ENCODE measurements around the gene PRKCB. TPM values are rescaled to one million over a fixed set of nuclear protein-coding genes. Genes with fewer than 3 reads are reported as not detected.
"Not testable (repeated sequence)": the region's sequence is repeated elsewhere in the genome, so short reads cannot be mapped to it uniquely, and the experiment has no call there.

PRKCB gene
- total RNA-seq, 2 experiments from 2014 or later: 21.0 to 51.6 TPM

DNA sequence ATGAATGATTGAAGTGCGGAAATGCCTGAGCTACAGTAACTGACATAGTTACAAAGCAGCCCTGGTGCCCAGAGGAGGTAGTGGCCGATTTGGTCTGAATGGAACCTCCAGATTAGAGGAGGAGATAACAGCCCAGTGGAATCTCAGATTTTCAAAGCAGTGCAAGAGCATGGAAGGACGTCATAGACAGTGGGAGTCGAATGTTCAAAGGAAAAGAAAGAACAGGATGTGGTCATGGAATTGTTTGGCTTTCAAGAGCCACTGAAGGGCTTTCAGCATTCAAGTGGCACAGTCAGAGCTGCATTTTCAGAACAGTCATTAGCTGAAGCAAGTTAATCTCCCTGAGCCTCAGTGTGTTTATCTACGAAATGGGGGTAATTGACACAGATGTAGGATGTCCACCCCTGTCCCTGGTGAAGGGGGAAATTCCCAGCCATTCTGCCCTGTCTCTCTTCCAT, 315.7 kb downstream of the PRKCB start:
- POLR2A ChIA-PET: no interaction called here
- H3K4me1 ChIP-seq (ENCODE audit: insufficient read depth, low read length, poor library complexity, severe bottlenecking): no peaks in the 10 kb centered on the region
- H4K20me1 ChIP-seq (ENCODE audit: insufficient read depth, low read length): no peaks in the 10 kb centered on the region
- no peaks in the 10 kb centered on the region for H3K36me3 ChIP-seq (ENCODE audit: insufficient read depth, low read length)
- CTCF ChIA-PET (ENCODE audit: unreplicated experiment): no interaction called here
- intact Hi-C loops (cut with micrococcal nuclease; ENCODE audit: unreplicated experiment): no loop called here
- DNase-seq (ENCODE audit: low spot score): no peak
- no peaks in the 10 kb centered on the region for H3K9me3 ChIP-seq (ENCODE audit: low read length)
- no peak overlapping the region for H3K4me3 ChIP-seq (ENCODE audit: low read depth, low read length, poor library complexity, severe bottlenecking)
- no peak overlapping the region for H3K27ac ChIP-seq (ENCODE audit: low read depth, low read length, poor library complexity, severe bottlenecking)
- no peak overlapping the region for H2AFZ ChIP-seq (ENCODE audit: low read length)
- no peaks in the 10 kb centered on the region for H3K79me2 ChIP-seq (ENCODE audit: insufficient read depth, low read depth, low read length)
- H3K9me2 ChIP-seq (ENCODE audit: insufficient read depth, low read length): no peaks in the 10 kb centered on the region
- no TSS peak for BruUV-seq (replicated peaks)
- no peak overlapping the region for H3K4me2 ChIP-seq (ENCODE audit: low read length)
- TF ChIP-seq, protein P1, sequence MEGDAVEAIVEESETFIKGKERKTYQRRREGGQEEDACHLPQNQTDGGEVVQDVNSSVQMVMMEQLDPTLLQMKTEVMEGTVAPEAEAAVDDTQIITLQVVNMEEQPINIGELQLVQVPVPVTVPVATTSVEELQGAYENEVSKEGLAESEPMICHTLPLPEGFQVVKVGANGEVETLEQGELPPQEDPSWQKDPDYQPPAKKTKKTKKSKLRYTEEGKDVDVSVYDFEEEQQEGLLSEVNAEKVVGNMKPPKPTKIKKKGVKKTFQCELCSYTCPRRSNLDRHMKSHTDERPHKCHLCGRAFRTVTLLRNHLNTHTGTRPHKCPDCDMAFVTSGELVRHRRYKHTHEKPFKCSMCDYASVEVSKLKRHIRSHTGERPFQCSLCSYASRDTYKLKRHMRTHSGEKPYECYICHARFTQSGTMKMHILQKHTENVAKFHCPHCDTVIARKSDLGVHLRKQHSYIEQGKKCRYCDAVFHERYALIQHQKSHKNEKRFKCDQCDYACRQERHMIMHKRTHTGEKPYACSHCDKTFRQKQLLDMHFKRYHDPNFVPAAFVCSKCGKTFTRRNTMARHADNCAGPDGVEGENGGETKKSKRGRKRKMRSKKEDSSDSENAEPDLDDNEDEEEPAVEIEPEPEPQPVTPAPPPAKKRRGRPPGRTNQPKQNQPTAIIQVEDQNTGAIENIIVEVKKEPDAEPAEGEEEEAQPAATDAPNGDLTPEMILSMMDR (conservative IDR thresholded peaks at IDR 0.05; ENCODE audit: low read length): no peak
- TF ChIP-seq EZH2phosphoT487 (IDR thresholded peaks at IDR 0.05; ENCODE audit: borderline replicate concordance, low read depth, low read length): no peak

DNA sequence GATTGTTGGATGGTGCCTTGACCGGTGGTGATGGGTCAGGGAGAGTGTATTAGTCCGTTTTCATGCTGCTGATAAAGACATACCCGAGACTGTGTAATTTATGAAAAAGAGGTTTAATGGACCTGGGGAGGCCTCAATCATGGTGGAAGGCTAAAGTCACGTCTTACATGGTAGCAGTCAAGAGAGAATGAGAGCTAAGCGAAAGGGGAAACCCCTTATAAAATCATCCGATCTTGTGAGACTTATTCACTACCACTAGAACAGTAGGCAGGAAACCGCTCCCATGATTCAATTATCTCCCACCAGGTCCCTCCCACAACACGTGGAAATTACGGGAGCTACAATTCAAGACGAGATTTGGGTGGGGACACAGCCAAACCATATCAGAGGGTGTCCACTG, 316.3 kb downstream of the PRKCB start:
- POLR2A ChIA-PET; DNase-seq (ENCODE audit: low spot score); H3K9me3 ChIP-seq (ENCODE audit: low read length); intact Hi-C loops (cut with micrococcal nuclease; ENCODE audit: unreplicated experiment); H3K36me3 ChIP-seq (ENCODE audit: insufficient read depth, low read length); H3K27ac ChIP-seq (ENCODE audit: low read depth, low read length, poor library complexity, severe bottlenecking); H3K4me3 ChIP-seq (ENCODE audit: low read depth, low read length, poor library complexity, severe bottlenecking); H3K4me2 ChIP-seq (ENCODE audit: low read length); H3K9me2 ChIP-seq (ENCODE audit: insufficient read depth, low read length); H4K20me1 ChIP-seq (ENCODE audit: insufficient read depth, low read length); H3K4me1 ChIP-seq (ENCODE audit: insufficient read depth, low read length, poor library complexity, severe bottlenecking); H2AFZ ChIP-seq (ENCODE audit: low read length); BruUV-seq (replicated peaks); H3K79me2 ChIP-seq (ENCODE audit: insufficient read depth, low read depth, low read length): not testable (repeated sequence)
- CTCF ChIA-PET (ENCODE audit: unreplicated experiment): interaction anchor here (0.6 kb wide), 1 partner anchor 198 kb away, joined by 3 read pairs; no protein-coding TSS in a partner anchor

DNA sequence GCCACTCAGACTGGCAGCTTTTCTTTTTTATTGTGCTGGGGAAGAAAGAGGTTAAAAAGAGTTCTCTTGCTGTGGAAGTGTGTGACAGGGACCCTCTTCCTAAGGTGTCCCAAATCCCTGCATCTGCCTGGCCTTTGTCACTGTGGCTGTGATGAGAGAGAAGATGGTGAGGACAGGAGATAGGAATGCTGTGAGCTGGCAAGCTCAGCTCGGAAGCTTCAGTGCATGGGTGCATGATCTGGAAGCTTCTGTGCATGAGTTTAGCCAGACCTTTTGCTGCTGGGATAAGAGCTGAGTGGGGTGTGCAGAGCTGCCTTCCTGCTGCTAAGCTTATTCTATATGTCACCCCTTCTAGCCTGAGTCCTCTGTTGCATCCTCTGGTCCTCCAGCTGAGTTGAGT, 317.0 kb downstream of the PRKCB start:
- Histone ChIP-seq H4K20me1 (ENCODE audit: insufficient read depth, low read length) (no peaks in the 10 kb centered on the region), H3K4me2 (ENCODE audit: low read length) (no peak overlapping the region), H3K79me2 (ENCODE audit: insufficient read depth, low read depth, low read length) (no peaks in the 10 kb centered on the region), H3K36me3 (ENCODE audit: insufficient read depth, low read length) (no peaks in the 10 kb centered on the region), H3K4me1 (ENCODE audit: insufficient read depth, low read length, poor library complexity, severe bottlenecking) (no peaks in the 10 kb centered on the region), H3K4me3 (ENCODE audit: low read depth, low read length, poor library complexity, severe bottlenecking) (no peak overlapping the region), H3K9me2 (ENCODE audit: insufficient read depth, low read length) (no peaks in the 10 kb centered on the region), H2AFZ (ENCODE audit: low read length) (no peak overlapping the region), H3K9me3 (ENCODE audit: low read length) (no peaks in the 10 kb centered on the region), H3K27ac (ENCODE audit: low read depth, low read length, poor library complexity, severe bottlenecking) (no peak overlapping the region)
- no peak for TF ChIP-seq EZH2phosphoT487 (IDR thresholded peaks at IDR 0.05; ENCODE audit: borderline replicate concordance, low read depth, low read length)
- TF ChIP-seq, protein P1 (conservative IDR thresholded peaks at IDR 0.05; ENCODE audit: low read length): no peak
- DNase-seq (ENCODE audit: low spot score): no peak
- BruUV-seq (replicated peaks): no TSS peak
- CTCF ChIA-PET (ENCODE audit: unreplicated experiment): no interaction called here
- intact Hi-C loops (cut with micrococcal nuclease; ENCODE audit: unreplicated experiment): no loop called here
- POLR2A ChIA-PET: no interaction called here

All from OCI-LY7 (cell line).